Amniotic stem cell (primary cell): ENCODE measurements around the gene SMIM8.
A peak's percentile ranks its signal among the peaks of the same experiment; 100 is the strongest.
"Not testable (repeated sequence)": the region's sequence is repeated elsewhere in the genome, so short reads cannot be mapped to it uniquely, and the experiment has no call there.

ENCODE experiments used
- DNase-seq: peaks from one replicate; lab custom pipeline; 2025; lab: John Stamatoyannopoulos, UW

The SMIM8 gene, protein sequence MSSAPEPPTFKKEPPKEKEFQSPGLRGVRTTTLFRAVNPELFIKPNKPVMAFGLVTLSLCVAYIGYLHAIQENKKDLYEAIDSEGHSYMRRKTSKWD

GRCh38 chr6:87322304-87323212 is at the start of gene SMIM8:
SMIM8 (plus strand) TSS chr6:87322588; CDS start chr6:87337032, 14,444 bp downstream.
- DNase-seq, result peak; percentile 28

GRCh38 chr6:87274660-87275274 is 47.6 kb upstream of the SMIM8 start:
- peak; percentile 0 for DNase-seq

- DNase-seq, result no peak
These were observed 45.8 kb upstream of the SMIM8 start for GRCh38 chr6:87276624-87277023.

GRCh38 chr6:87277123-87277522 is 45.3 kb upstream of the SMIM8 start:
- DNase-seq, result no peak

DNA sequence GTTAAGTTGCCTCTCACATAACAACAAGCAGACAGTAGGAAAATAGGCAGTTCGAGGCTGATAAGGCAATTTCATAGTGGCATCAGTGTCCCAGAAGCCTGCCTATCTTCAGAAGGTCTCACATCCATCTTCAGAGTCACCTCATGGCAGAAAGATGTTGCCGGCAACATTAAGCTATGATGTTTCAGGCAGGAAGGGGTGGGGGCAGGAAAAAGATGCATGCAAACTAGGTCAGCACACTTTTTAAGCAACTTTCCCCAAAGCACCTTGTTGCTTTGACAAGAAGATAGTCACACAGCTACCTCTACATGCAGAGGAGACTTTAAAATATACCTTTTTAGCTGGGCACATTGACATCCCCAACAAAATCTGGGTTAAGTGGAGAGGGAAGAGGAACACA is 43.2 kb upstream of the SMIM8 start:
- no peak for DNase-seq

- no peak for DNase-seq
These were observed 41.0 kb upstream of the SMIM8 start for GRCh38 chr6:87281426-87281825.

- DNase-seq, result no peak
These were observed 39.6 kb upstream of the SMIM8 start for GRCh38 chr6:87282743-87283142.

- DNase-seq, result no peak
These were observed 38.9 kb upstream of the SMIM8 start for GRCh38 chr6:87283461-87283860.

GRCh38 chr6:87287251-87287650 is 35.1 kb upstream of the SMIM8 start:
- no peak for DNase-seq

DNA sequence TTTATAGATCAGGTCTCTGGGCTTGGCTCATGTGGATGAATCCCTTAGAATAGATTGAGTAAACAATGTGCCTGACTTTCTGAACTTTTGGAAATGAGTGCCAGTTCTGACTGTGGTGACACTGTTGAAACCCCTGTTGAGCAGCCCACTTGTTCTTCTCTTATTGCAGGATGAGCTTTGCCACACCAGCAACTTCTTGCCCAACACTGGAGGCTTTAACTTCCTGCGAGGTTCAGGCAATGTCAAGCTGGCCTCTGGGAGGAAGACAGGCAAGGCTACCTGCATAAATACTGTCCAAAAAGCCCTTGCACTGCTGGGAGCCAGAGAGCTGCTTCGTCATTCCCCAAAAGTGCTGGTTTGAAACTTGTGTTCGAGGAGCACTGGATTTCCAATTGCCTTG is 32.8 kb upstream of the SMIM8 start:
- no peak for DNase-seq

- DNase-seq, result no peak
These were observed 30.5 kb upstream of the SMIM8 start for GRCh38 chr6:87291883-87292282.

- DNase-seq, result no peak
These were observed 28.9 kb upstream of the SMIM8 start for GRCh38 chr6:87293526-87293925.

DNA sequence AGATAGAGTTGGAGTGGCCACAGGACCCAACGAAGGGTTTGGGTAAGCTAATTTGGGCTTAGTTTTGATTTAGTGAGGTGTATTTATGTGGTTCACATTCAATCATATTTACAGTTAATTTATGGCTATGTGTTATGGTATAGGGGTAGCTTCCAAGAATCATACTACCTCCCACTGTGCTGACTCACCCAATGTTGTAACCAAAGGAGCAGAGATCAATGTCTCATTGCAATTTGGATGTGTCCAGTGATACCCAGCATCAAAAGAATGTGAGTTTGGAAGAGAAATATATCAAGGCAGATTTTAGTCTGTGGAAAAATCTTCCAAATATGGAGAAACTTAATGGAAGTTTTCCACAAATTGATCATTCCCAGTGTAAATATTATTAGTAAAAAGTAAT is 25.3 kb upstream of the SMIM8 start:
- DNase-seq, result no peak

DNA sequence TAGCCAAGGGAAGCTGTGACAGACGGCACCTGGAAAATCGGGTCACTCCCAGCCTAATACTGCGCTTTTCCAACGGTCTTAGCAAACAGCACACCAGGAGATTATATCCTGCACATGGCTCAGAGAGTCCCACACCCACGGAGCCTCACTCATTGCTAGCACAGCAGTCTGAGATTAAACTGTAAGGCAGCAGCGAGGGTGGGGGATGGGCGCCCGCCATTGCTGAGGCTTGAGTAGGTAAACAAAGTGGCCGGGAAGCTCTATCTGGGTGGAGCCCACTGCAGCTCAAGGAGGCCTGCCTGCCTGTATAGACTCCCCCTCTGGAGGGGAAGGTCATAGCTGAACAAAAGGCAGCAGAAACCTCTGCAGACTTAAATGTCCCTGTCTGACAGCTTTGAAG is 21.1 kb upstream of the SMIM8 start:
- not testable (repeated sequence) for DNase-seq

DNA sequence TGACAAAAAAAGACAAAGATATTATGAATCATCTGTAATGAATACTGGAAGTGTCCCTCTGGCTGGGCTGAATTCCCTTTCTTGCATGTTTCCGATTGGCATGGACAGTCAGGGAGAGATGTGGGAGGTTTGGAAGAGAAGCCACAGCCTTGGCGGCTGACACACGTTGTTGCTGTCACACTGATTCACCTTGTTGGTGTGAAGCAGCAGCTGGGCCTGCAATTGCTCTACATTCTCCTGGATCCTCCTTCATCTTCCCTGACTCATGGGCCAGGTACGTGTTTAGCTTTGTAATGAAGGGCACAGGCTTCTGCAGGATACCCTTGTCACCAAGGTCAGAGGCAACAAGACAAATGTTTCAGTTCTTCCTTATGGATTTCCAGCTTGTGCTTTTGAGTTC is 13.4 kb upstream of the SMIM8 start:
- no peak for DNase-seq

DNA sequence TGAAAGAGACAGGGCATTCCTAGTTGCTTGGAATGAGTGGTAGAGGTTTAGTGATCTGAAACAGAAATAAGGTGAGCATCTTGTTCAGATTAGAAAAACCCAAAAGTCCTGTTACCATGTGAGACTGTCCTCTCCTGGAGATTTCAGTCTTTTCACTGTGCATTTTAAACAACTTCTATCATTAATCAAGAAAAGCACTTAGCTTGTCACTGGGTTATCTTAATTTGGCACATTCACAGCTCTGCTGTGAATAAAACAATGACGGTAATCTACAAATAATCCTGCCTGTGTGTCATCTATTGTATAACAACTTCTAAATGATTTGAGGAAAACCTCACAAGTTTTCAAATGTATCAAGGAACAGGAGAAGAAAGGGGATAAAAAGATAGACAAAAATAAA is 9.5 kb upstream of the SMIM8 start:
- DNase-seq, result no peak

- no peak for DNase-seq
These were observed 7.3 kb upstream of the SMIM8 start for GRCh38 chr6:87315071-87315470.

GRCh38 chr6:87319271-87319987 is 3.0 kb upstream of the SMIM8 start:
- no peak for DNase-seq

- not testable (repeated sequence) for DNase-seq
These were observed 1.5 kb downstream of the SMIM8 start for GRCh38 chr6:87323880-87324279.

DNA sequence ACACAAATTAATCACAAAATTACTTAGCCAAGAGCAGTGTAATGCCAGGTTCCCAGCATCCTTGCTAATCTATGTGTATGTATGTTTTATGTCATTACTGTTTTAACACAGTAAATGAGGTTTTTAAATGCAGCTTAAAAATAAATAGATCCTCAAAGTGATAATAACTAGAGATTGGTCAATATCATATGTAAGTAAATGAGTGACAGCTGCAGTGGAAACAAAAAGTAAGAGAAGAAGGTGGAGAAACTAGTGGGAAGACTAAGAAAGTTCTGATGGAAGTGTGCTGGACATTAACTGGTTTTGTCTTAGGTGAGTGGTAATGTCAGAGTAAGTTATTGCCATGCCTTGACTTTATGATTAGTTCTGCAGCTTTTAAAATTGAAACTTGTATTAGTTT is 8.6 kb downstream of the SMIM8 start:
- DNase-seq, result no peak

DNA sequence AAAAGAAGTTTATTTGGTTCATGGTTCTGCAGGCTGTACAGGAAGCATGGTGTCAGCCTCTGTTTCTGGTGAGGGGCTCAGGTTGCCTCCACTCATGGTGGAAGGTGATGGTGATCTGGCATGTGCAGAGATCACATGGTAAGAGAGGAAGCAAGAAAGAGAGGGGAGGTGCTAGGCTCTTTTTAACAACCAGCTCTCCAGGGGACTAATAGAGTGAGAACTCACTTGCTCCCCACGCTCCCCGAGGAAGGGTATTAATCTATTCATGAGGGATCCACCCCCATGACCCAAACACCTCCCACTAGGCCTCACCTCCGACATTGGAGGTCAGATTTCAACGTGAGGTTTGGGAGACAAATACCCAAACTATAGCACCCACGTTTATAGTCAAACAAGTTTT is 10.6 kb downstream of the SMIM8 start:
- no peak for DNase-seq

DNA sequence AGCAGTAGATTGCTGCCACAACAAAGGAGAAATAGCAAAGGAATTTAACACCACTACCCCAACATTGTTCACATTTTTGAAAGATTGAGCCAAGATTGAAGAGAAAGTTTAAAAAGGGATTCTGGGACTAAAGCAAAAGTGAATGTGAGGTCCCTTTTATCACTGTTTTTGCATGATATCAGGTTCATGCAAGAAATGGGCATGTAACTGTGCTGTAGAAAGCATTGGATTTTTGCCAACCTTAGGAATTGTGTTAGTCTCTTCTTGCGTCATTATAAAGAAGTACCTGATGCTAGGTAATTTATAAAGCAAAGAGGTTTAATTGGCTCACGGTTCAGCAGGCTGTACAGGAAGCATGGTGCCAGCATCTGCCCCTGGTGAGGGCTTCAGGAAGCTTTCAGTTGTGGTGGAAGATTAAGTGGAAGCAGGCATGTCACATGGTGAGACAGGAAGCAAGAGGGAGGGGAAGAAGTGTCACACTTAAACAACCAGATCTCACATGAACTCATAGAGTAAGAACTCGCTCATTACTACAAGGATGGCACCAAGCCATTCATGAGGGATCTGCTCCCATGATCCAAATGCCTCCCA is 11.3 kb downstream of the SMIM8 start:
- DNase-seq, result no peak
